ENCODE data around the gene STOML1. TPM values are rescaled to one million over a fixed set of nuclear protein-coding genes. Genes with fewer than 3 reads are reported as not detected.
A peak's percentile ranks its signal among the peaks of the same experiment; 100 is the strongest.

The STOML1 gene
- total and polyA plus RNA-seq, 10 of the 15 experiments (the other 5 are each of a cell fraction or from before 2014, with no cell fraction given): 0.14 to 13.6 (median 8.3) TPM

GRCh38 chr15:73996267-73996666 is 4.2 kb upstream of the STOML1 start:
- no peak for FAIRE-seq
- Histone ChIP-seq H3K27ac (ENCODE audit: control insufficient read depth, insufficient read depth) (peak overlapping the region; percentile 92), H3K4me1 (ENCODE audit: control insufficient read depth, insufficient read depth, low read length) (peaks cover 20% of the 10 kb centered on the region), H3K4me3 (peak overlapping the region; percentile 95), H3K9me3 (replicated peaks; ENCODE audit: control insufficient read depth, insufficient read depth, low read length) (no peaks in the 10 kb centered on the region), H2AFZ (ENCODE audit: control insufficient read depth, low read depth, low read length) (no peak overlapping the region), H3K79me2 (ENCODE audit: control insufficient read depth, insufficient read depth, low read length) (peaks cover 67% of the 10 kb centered on the region), H3K4me2 (ENCODE audit: control insufficient read depth, insufficient read depth) (peak overlapping the region; percentile 90), H3K9ac (ENCODE audit: control insufficient read depth, insufficient read depth, low read length) (peak overlapping the region; percentile 89), H4K20me1 (ENCODE audit: control insufficient read depth, insufficient read depth) (peaks cover 13% of the 10 kb centered on the region), H3K36me3 (ENCODE audit: control insufficient read depth in 2 of 2, insufficient read depth in 2 of 2, low read length in 1 of 2) (peaks cover 7 to 11% of the 10 kb centered on the region in 2 experiments), H3K27me3 (replicated peaks in 1 of 2; ENCODE audit: control insufficient read depth in 2 of 2, insufficient read depth in 2 of 2, low read length in 1 of 2) (no peaks in the 10 kb centered on the region)
- TF ChIP-seq HCFC1 (IDR thresholded peaks at IDR 0.05; ENCODE audit: low read length): no peak
- TF ChIP-seq MEF2A (IDR thresholded peaks at IDR 0.05; ENCODE audit: insufficient read depth, low read depth, low read length): no peak
- TF ChIP-seq SMAD1 (IDR thresholded peaks at IDR 0.05; ENCODE audit: low read depth, partially characterized antibody): no peak
- RAD21 ChIA-PET (ENCODE audit: unreplicated experiment): interaction anchor here (0.6 to 1.3 kb wide), 6 partner anchors 9 to 1523 kb away, joined by 3 to 7 read pairs (median 4); no protein-coding TSS in a partner anchor
- no peak for DNase-seq (ENCODE audit: low read depth, low spot score)
- no peak for ATAC-seq
- CTCF ChIA-PET: interaction anchor here (1.0 to 5.0 kb wide), 7 partner anchors 9 to 51 kb away, joined by 3 to 30 read pairs (median 6); no protein-coding TSS in a partner anchor
- no TSS peak for BruUV-seq (replicated peaks)
- intact Hi-C loops (cut with micrococcal nuclease; ENCODE audit: unreplicated experiment) (no loop called here), in situ Hi-C loops (cut with MboI) (no loop called here)
- 15% methylated on average over 2 of the region's 2 CpGs for WGBS (ENCODE audit: insufficient coverage, insufficient replicate concordance, low lambda C conversion rate, missing lambda C conversion rate)
- SMC1A ChIA-PET (ENCODE audit: uncharacterized antibody, unreplicated experiment): interaction anchor here (0.7 to 5.3 kb wide), 4 partner anchors 10 to 25 kb away, joined by 3 to 28 read pairs (median 4); no protein-coding TSS in a partner anchor
- POLR2A ChIA-PET: interaction anchor here (0.7 to 1.2 kb wide), 4 partner anchors 10 to 25 kb away, joined by 3 to 5 read pairs (median 3); no protein-coding TSS in a partner anchor

DNA sequence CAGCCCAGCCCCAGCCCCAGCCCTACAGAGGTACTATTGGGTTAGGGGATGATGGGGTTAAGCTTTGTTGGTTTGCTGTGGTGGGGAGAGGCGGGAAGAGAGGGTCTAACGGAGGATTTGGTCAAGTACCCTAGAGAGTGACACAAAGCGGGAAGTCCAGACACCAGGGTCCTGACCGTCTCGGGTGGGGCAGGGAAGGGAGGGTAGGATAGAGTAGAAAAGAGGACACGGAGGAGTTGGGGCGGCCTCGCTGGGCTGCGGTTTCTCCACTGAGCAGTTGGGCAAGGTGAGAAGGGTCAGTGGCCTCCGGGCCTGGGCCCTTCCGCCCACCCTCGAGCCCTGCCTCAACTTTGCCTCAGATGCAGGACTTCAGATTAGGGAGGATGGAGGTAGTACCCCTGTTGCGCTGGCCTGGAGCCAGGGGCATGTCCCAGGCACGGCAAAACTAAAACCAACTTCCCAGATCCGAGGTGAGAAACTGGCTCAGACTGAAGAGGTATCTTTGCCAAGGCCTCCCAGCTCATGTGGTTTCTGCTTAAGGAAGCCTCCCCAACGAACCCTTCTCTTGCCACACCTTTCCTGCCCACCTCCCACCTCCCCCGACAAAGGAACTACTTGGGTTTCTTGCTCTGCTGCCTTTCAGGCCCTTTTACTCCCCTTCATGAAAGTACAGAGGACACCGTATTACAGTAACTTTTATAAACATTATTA is 3.0 kb upstream of the STOML1 start:
- Histone ChIP-seq H3K79me2 (ENCODE audit: control insufficient read depth, insufficient read depth, low read length) (peaks cover 58% of the 10 kb centered on the region), H3K27ac (ENCODE audit: control insufficient read depth, insufficient read depth) (peak overlapping the region; percentile 92), H3K27me3 (replicated peaks in 1 of 2; ENCODE audit: control insufficient read depth in 2 of 2, insufficient read depth in 2 of 2, low read length in 1 of 2) (no peaks in the 10 kb centered on the region), H3K4me3 (peak overlapping the region; percentile 95), H2AFZ (ENCODE audit: control insufficient read depth, low read depth, low read length) (no peak overlapping the region; the same call in 1 of the 2 replicates), H3K4me2 (ENCODE audit: control insufficient read depth, insufficient read depth) (peak overlapping the region; percentile 90), H3K9me3 (replicated peaks; ENCODE audit: control insufficient read depth, insufficient read depth, low read length) (no peaks in the 10 kb centered on the region), H3K4me1 (ENCODE audit: control insufficient read depth, insufficient read depth, low read length) (peaks cover 22% of the 10 kb centered on the region), H3K9ac (ENCODE audit: control insufficient read depth, insufficient read depth, low read length) (peak overlapping the region; percentile 89), H3K36me3 (ENCODE audit: control insufficient read depth in 2 of 2, insufficient read depth in 2 of 2, low read length in 1 of 2) (peaks cover 5 to 7% of the 10 kb centered on the region in 2 experiments), H4K20me1 (ENCODE audit: control insufficient read depth, insufficient read depth) (peaks cover 13% of the 10 kb centered on the region)
- ChIA-PET RAD21 (ENCODE audit: unreplicated experiment) (interaction anchor here (0.6 to 2.8 kb wide), 9 partner anchors 11 to 389 kb away, joined by 3 to 17 read pairs (median 4); no protein-coding TSS in a partner anchor), POLR2A (interaction anchor here (0.6 to 3.0 kb wide), 7 partner anchors 11 to 466 kb away, joined by 3 to 44 read pairs (median 5); no protein-coding TSS in a partner anchor), SMC1A (ENCODE audit: uncharacterized antibody, unreplicated experiment) (interaction anchor here (0.8 to 5.3 kb wide), 8 partner anchors 9 to 53 kb away, joined by 3 to 28 read pairs (median 6); no protein-coding TSS in a partner anchor), CTCF (interaction anchor here (0.9 to 5.0 kb wide), 10 partner anchors 9 to 54 kb away, joined by 4 to 36 read pairs (median 8); no protein-coding TSS in a partner anchor)
- intact Hi-C loops (cut with micrococcal nuclease; ENCODE audit: unreplicated experiment): no loop called here
- FAIRE-seq (no peak), DNase-seq (ENCODE audit: low read depth, low spot score) (no peak), ATAC-seq (peak; percentile 4)
- in situ Hi-C loops (cut with MboI): no loop called here
- BruUV-seq (replicated peaks): TSS peak; percentile 56
- WGBS (ENCODE audit: insufficient coverage, insufficient replicate concordance, low lambda C conversion rate, missing lambda C conversion rate): 3% methylated on average over 18 of the region's 18 CpGs
- TF ChIP-seq SIN3A (IDR thresholded peaks at IDR 0.05; ENCODE audit: low read depth, low read length) (no peak), CBX5 (IDR thresholded peaks at IDR 0.05; ENCODE audit: low read depth) (no peak), STAT1 (conservative IDR thresholded peaks at IDR 0.05) (no peak), ZNF622 (IDR thresholded peaks at IDR 0.05) (no peak), ATF7 (IDR thresholded peaks at IDR 0.05; ENCODE audit: low read depth) (no peak), SMAD1 (IDR thresholded peaks at IDR 0.05; ENCODE audit: low read depth, partially characterized antibody) (no peak)
- TF ChIP-seq, protein P1, sequence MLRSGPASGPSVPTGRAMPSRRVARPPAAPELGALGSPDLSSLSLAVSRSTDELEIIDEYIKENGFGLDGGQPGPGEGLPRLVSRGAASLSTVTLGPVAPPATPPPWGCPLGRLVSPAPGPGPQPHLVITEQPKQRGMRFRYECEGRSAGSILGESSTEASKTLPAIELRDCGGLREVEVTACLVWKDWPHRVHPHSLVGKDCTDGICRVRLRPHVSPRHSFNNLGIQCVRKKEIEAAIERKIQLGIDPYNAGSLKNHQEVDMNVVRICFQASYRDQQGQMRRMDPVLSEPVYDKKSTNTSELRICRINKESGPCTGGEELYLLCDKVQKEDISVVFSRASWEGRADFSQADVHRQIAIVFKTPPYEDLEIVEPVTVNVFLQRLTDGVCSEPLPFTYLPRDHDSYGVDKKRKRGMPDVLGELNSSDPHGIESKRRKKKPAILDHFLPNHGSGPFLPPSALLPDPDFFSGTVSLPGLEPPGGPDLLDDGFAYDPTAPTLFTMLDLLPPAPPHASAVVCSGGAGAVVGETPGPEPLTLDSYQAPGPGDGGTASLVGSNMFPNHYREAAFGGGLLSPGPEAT (IDR thresholded peaks at IDR 0.05; ENCODE audit: low read depth): no peak
- TF ChIP-seq, protein P2, sequence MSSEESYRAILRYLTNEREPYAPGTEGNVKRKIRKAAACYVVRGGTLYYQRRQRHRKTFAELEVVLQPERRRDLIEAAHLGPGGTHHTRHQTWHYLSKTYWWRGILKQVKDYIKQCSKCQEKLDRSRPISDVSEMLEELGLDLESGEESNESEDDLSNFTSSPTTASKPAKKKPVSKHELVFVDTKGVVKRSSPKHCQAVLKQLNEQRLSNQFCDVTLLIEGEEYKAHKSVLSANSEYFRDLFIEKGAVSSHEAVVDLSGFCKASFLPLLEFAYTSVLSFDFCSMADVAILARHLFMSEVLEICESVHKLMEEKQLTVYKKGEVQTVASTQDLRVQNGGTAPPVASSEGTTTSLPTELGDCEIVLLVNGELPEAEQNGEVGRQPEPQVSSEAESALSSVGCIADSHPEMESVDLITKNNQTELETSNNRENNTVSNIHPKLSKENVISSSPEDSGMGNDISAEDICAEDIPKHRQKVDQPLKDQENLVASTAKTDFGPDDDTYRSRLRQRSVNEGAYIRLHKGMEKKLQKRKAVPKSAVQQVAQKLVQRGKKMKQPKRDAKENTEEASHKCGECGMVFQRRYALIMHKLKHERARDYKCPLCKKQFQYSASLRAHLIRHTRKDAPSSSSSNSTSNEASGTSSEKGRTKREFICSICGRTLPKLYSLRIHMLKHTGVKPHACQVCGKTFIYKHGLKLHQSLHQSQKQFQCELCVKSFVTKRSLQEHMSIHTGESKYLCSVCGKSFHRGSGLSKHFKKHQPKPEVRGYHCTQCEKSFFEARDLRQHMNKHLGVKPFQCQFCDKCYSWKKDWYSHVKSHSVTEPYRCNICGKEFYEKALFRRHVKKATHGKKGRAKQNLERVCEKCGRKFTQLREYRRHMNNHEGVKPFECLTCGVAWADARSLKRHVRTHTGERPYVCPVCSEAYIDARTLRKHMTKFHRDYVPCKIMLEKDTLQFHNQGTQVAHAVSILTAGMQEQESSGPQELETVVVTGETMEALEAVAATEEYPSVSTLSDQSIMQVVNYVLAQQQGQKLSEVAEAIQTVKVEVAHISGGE (CRISPR knock-in tag; IDR thresholded peaks at IDR 0.05): no peak
